Measurements from ENCODE around the gene TMEM130. TPM values are rescaled to one million over a fixed set of nuclear protein-coding genes. Genes with fewer than 3 reads are reported as not detected.

Gene TMEM130
- total RNA-seq, 4 donors from 2014 or later: 1.6 TPM; not detected in 3

DNA sequence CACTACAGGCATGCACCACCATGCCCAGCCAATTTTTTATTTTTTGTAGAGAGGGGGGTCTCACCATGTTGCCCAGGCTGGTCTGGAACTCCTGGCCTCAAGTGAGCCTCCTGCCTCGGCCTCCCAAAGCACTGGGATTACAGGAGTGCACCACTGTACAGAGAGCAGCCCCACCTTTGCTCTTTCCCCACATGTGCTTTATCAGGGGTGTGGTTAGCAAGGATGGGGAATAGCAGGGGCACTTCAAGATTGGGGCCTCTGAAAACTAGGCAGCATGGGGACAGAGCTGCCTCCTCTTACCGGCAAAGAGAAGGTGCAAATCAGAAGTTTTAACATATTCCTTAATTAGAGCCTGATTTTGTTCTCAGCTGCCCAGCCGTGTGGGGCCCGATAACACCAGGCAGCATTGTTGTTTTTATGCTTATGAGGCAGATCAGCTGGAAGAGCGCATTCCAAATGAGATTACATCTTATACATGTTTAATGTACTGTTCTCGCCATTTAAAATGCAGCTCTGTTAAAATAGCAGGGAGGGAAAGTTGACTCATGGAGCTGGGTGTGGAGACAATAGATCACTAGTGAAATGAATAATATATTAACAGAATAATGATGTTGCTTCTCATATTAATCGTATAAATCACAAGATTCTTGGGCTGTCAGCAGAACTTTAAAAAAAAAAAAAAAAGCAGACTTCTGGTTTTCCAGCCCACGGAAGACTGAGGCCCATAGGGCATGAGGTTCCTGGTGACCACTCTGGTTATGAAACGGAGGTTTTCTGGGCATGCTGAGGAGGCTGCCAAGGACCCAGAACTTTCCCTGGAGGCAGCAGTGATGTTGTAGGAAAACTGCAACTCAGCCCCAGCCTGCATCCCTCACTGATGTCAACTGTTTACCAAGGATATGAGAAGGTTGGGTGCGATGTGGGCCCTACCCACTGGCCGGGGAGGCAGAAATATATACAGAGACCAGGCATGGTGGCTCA is 62.5 kb downstream of the TMEM130 start:
- no peak for DNase-seq
- Histone ChIP-seq H3K9me3 (no peaks in the 10 kb centered on the region), H3K36me3 (no peaks in the 10 kb centered on the region)

DNA sequence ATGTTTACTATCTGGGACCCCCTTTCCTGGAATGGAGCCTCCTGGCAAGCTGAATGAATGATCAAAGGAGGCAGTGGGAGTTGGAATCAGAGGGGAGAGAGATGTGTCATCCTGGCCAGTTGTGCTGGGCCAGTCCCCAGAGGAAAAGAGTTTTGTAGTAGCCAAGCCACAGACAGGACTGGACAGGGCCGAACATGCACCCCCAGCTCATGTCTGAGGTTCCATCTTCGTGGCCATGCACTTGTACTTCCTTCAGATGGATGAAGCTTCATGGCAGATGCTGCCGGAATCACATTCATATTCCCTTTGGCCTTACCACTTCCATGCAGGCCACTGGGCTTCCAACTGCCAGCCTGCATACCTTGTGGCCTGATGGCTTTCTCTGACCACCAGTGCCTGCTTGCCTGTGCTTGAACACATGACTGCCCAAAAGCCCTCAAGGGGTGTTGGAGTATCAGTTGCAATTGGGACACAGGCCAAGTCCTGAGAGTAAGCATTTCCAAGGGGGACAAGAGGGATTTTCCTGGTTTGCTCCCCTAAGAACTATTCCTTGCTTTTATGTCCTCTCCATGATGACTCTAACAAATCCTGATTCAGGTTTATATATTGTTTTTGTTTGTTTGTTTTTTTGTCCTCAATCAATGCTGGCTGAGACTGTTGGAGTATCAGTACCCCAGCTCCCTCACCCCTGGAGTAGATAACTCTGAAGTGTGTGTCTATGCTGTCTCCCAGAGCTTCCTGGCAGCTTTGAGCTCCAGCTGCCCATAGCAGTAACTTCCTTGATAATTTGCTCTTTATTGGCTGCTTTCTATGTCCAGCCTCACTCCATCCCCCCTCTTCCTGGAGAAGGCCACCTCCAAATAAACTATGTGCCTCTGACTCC is 63.6 kb downstream of the TMEM130 start:
- H3K27ac ChIP-seq: no peak overlapping the region
- no peaks in the 10 kb centered on the region for H3K27me3 ChIP-seq
- H3K9me3 ChIP-seq: peaks cover 0 to 4% (median 0%) of the 10 kb centered on the region in 4 donors
- H3K4me3 ChIP-seq: no peak overlapping the region
- no peak for DNase-seq
- no peak for TF ChIP-seq POLR2A (IDR thresholded peaks at IDR 0.05)
- TF ChIP-seq, protein P1, sequence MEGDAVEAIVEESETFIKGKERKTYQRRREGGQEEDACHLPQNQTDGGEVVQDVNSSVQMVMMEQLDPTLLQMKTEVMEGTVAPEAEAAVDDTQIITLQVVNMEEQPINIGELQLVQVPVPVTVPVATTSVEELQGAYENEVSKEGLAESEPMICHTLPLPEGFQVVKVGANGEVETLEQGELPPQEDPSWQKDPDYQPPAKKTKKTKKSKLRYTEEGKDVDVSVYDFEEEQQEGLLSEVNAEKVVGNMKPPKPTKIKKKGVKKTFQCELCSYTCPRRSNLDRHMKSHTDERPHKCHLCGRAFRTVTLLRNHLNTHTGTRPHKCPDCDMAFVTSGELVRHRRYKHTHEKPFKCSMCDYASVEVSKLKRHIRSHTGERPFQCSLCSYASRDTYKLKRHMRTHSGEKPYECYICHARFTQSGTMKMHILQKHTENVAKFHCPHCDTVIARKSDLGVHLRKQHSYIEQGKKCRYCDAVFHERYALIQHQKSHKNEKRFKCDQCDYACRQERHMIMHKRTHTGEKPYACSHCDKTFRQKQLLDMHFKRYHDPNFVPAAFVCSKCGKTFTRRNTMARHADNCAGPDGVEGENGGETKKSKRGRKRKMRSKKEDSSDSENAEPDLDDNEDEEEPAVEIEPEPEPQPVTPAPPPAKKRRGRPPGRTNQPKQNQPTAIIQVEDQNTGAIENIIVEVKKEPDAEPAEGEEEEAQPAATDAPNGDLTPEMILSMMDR (IDR thresholded peaks at IDR 0.05): no peak
- H3K36me3 ChIP-seq: no peaks in the 10 kb centered on the region
- H3K4me1 ChIP-seq: no peaks in the 10 kb centered on the region

More for the DNA sequence above, 62.5 kb downstream of the TMEM130 start:
- H3K27me3 ChIP-seq: no peaks in the 10 kb centered on the region
- no peaks in the 10 kb centered on the region for H3K4me1 ChIP-seq
- no peak overlapping the region for H3K27ac ChIP-seq
- TF ChIP-seq POLR2A (IDR thresholded peaks at IDR 0.05): no peak
- TF ChIP-seq, protein P1 (IDR thresholded peaks at IDR 0.05): no peak
- H3K4me3 ChIP-seq: no peak overlapping the region

DNA sequence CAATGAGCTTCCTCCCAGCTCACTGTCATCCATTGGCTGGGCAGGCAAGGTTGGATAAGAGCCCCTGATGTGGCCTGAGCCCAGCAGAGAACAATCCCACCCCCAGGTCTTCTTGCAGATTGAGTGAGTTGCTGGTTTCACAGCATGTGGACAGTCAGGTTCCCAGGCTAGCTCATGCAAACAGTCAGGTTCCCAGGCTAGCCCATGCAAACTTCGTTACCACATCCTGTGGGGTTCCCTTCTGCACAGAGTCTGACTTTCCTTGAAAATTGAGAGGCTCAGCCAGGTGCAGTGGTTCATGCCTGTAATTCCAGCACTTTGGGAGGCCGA is 67.1 kb downstream of the TMEM130 start:
- H3K27ac ChIP-seq: no peak overlapping the region
- no peaks in the 10 kb centered on the region for H3K4me1 ChIP-seq
- no peak overlapping the region for H3K4me3 ChIP-seq
- DNase-seq: no peak
- no peak for TF ChIP-seq POLR2A (IDR thresholded peaks at IDR 0.05)
- TF ChIP-seq, protein P1 (IDR thresholded peaks at IDR 0.05): no peak
- H3K9me3 ChIP-seq: peaks cover 0 to 8% (median 0%) of the 10 kb centered on the region in 4 donors
- no peaks in the 10 kb centered on the region for H3K27me3 ChIP-seq
- H3K36me3 ChIP-seq: no peaks in the 10 kb centered on the region

DNA sequence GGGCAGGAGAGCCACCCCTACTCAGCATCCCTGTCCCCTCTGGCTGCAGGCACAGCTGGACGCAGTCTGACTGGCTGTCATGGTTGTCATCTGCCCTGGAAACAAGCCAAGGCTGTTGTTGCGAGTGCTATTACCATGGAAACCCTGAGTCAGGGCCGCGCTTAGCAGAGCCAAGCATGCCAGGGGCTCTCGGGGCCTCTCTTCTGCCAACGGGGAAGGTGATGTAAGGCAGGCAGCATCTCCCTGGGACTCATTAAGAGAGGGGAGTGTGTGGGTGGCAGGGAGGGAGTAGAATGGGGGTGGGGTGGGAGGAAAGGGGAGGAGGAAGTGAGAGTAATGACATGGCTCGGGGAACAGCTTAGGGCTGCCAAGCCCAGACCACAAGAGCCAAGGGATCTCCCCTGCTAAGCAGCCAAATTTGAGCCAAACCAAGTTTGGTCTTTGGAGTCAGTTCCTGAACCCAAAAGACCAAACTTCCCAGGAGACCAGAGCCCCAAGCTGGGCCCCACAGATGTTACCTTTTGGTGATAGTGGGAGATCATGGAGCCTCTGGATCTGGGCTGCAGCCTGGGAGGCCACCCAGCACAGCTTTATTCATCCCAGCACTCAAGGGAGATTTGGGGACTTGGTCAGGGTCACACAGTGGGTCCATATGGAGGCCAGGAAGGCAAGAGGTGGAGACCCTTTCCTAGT is 67.6 kb downstream of the TMEM130 start:
- H3K27ac ChIP-seq: no peak overlapping the region
- H3K4me1 ChIP-seq: no peaks in the 10 kb centered on the region
- H3K27me3 ChIP-seq: no peaks in the 10 kb centered on the region
- peaks cover 0 to 8% (median 0%) of the 10 kb centered on the region in 4 donors for H3K9me3 ChIP-seq
- no peak for TF ChIP-seq POLR2A (IDR thresholded peaks at IDR 0.05)
- TF ChIP-seq, protein P1 (IDR thresholded peaks at IDR 0.05): no peak
- peak in 1 of 3 donors; percentile 45 for DNase-seq
- no peaks in the 10 kb centered on the region for H3K36me3 ChIP-seq
- no peak overlapping the region for H3K4me3 ChIP-seq

DNA sequence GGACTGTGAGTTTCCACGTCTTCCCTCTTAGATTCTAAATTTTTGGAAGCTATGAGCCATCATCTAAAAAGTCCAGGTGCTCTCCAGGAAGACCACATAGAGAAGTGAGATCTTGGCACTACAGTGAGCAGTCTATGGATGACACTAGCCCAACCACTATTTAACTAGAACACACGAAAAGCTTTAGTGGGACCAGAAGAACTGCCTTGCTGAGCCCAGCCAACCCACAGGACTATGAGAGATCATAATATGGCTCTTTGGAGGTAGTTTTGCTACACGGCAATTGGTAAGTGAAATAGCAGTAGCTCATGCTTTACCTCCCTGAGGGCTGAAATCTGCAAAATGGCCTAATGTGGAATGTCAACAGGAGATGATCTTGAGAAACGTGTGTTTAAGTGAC is 68.8 kb downstream of the TMEM130 start:
- H3K27ac ChIP-seq: no peak overlapping the region
- DNase-seq: no peak
- H3K36me3 ChIP-seq: no peaks in the 10 kb centered on the region
- no peak overlapping the region for H3K4me3 ChIP-seq
- H3K27me3 ChIP-seq: no peaks in the 10 kb centered on the region
- no peaks in the 10 kb centered on the region for H3K4me1 ChIP-seq
- TF ChIP-seq, protein P1 (IDR thresholded peaks at IDR 0.05): no peak
- no peak for TF ChIP-seq POLR2A (IDR thresholded peaks at IDR 0.05)
- H3K9me3 ChIP-seq: peaks cover 0 to 8% (median 0%) of the 10 kb centered on the region in 4 donors

Measured in Peyer's patch (tissue), 4 donors.